ENCODE data around the gene CASQ2.

Gene CASQ2

DNA sequence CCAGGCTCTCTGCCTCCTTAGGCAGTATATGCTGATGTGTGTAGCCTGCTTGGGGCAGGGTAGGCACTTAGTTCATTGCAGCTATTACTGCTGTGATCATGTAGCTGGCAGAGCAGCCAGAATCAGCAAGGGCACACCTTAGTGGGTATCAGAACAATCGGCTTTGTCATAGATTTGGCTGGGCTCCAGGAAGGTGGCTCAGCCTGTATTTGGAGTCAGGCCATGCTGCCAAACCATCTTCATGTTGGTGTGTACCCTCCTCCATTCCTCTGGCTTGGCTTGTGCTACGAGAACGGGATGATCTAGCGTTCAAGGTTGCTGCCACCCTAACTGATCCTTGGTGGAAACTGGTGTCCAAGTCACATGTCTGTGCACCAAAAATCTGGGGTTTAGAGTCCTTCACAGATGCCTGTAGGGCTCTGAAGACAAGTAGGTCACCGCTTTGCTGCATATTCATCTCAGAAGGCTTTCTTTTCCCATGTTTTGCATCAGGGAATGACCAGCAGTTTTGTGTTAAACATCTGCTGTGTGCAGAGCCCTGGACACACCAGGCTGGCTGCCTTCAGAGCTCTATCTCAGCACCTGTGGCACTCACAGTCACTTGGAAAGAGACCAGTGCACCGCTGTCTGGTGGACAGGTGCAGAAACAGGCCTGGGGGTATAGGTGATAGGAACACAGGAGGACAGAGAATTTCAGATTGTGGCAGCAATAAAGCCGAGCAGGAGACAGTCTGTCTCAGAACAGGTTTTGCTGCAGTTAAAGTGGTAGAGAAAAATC lies 103.0 kb downstream of the CASQ2 start:
- no peak for DNase-seq (ENCODE audit: low read depth in 2 of 2)

DNA sequence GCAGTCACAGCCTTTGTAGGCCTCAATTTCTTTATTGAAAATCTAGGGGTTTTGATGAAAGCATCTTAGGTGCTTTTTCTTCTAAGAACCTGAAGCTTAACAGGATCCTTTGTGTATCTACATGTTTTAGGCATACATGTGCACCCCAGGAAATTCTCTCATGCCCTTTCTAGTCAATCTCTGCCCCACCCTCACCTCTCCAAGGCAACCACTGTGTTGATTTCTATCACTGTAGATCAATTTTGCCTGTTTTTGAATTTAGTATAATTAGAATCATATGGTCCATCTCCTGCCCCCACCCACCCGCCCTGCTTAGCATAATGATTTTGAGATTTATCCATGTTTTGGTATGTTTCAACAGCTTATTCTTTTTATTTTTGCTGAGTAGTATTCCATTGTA lies 107.4 kb downstream of the CASQ2 start:
- no peak for DNase-seq (ENCODE audit: low read depth in 2 of 2)

DNA sequence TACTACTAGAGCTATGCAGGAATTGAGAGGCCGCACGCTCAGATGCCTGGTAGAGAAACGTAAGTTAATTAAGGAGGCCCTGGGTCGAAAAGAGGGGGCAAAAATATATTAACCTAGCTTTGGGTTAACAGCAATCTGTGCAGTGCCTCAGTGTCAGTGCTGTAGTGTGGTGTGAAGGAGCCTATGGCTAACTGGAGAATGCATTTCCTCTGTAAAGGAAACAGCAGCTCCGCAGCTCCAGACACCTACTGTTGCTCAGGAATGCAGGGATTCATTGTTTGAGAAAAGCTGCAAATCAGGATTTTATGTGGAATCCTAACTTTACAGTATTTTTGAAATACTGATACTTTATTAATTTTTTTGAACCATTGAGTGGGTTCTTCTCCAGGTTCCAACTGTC lies 108.4 kb downstream of the CASQ2 start:
- no peak for DNase-seq (ENCODE audit: low read depth in 2 of 2)

DNA sequence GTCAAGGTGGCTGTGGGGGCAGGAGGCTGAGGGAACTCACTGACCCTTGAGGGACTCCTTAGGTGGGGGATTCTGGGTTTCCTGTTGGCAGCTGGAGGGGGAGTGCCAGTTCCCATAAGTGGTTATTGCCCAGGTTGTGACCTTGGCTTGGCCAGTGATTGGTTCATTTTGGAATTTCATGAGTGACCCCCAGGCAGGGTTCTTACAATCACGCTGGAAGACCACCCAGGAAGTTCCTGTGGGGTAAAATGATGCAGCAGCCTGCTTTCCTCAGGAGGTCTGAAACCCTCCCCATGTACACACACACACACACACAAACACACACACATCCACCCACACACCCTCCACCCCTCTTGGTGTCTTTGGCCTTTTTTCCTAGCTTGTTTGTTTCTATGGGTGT lies 109.9 kb downstream of the CASQ2 start:
- no peak for DNase-seq (ENCODE audit: low read depth in 2 of 2)

DNA sequence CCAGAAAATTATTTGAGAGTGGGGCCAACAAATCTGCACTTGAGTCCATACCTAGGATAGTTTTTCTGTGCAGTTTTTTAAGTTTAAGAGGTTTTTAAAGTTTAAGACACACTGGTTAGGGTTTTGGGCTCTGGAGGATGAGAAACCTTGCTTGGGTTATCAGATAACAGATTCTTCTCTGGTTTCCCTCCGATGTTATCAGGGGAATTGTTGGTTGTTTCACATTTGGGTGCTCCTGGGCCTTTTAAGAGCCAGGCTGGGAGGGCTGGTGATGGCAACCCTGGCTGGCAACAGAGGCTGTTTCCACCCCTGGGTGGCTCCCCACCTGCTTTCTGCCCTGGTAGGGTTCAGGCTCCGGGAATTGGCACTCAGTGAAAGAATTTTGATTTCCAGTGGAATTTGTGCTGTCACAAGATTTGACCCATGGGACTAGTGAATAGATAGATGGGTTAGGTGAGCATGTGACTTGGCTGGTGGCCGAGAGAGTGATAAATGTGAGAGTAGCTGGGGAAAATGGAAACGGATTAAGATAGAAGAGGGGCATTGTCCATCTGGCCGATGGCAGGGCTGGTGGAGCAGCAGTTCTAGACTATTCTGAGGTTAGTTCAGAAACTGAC lies 111.9 kb downstream of the CASQ2 start:
- no peak for DNase-seq (ENCODE audit: low read depth in 2 of 2)

DNA sequence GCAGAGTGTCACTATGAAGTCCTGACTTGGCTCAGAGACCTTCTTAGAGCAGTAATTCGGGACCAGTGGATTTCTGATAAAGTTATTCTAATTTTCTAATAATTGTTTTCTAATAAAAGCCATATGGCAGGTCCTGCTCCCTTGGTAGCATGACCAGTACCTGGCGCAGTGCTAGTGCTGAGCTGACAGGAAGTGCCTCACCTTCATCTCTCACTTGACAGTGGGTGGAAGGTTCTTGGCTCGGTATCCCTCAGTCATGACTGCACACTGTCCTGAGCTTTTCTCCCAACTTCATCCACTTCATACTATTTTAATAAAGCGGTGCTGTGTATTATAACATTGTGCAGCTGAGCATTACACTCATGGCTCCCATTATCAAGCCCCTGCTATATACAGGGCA lies 112.6 kb downstream of the CASQ2 start:
- no peak for DNase-seq (ENCODE audit: low read depth in 2 of 2)

DNA sequence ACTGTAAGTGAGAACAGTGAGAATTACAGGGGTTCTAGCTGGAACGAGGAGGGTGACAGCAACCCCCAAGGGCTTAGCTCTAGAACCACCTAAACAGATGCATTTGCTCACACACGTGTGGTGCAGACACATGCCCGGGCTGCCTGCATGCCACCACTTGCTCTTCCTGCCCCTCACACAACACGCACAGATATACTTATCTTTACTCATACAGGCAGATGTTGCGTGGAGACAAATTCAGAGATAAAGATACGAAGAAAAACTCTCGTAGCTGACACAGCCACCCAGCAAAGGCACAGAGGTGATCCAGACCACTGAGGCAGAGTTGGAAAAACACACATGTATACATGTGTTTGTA lies 113.2 kb downstream of the CASQ2 start:
- DNase-seq (ENCODE audit: low read depth in 2 of 2) = no peak

DNA sequence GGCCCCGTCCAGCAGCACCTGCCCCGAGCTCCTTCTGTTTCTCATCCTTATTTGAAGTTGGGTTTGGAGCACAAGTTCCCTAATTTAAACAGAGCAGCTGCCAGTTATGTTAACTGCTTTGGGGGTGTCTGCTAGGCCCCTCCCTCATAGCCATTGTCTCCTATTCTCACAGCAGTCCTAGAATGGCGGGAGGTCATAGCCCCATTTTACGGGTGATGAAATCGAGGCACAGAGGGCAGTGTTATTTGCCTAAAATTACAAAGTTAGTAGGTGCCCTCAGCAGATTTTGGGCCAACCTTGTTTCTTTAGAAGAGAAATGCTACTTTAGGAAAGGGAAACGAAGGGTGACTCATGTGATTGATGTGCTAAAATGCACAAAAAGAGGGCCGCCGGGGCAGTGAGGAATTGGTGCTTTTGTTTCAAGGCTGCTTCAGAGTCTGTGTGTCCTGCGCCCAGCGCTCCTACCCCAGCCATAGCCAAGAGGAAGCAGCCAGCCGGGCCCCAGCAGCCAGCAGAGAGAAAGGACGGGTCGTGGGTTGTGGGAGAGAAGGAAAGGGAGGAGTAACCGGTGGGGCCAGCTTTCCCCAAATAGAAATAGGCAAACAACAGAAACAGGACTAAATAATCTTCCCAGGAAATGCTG lies 113.7 kb downstream of the CASQ2 start:
- DNase-seq (ENCODE audit: low read depth in 2 of 2) = no peak

DNA sequence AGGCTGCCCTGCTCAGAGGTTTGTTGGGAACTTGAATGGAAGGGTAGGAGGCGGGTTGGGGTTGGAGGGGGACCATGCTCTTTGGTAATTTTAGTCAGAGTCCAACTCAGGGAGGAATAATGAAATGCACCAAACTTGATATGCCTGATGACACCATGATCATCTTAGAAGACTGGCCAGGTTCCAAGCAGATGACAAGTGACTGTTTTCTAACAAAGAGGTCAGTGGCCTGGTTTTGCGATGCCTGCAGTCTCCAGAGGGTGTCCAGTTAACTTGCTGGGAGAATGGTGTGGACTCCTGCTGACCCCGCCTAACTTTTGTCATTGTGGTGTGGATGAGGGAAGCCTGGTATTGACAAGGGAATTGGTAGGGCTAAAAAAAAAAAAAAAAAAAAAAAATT lies 114.4 kb downstream of the CASQ2 start:
- DNase-seq (ENCODE audit: low read depth in 2 of 2) = no peak

DNA sequence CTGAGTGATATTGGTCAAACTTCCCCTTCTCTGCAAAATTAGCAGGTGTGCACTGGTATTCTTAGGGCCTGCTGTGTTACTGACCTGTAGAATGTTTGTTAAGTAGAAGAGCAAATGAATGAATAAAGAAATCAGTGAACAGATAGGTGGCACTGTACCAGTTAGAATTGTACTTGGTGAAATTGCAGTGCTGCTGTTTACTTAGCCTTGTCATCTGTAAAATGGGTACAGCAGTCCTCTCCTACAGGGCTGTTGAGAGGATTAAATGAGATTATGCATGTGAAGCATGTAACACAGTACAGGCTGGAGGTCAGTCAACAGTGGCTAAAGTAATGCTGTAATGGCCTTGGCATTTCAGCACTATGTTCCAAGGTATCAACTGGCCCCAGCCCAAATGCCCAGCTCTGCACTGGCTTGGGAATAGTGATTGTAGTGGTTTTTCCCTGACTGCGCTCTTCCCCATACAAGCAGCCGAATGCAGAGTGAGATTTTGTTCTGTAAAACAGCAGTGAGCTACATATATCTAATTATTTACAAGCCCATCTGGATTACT lies 116.2 kb downstream of the CASQ2 start:
- DNase-seq (ENCODE audit: low read depth in 2 of 2) = no peak

DNA sequence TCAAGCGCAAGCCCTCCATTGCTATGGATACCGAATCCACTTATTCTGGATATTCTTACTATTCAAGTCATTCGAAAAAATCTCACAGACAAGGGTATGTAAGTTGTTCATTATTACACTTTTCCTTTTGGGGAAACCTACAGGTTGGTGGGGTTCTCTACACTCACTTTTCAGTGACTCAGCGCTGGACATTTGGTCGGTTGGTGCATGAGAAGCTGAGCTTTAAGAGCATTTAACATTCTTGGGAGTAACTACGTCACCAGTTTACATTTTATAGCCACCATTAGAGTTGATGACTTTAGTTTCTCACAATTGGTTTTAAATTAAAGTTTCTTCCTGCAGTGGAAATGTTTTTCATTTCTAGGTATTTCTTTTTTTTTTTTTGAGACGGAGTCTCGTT lies 117.1 kb downstream of the CASQ2 start:
- DNase-seq (ENCODE audit: low read depth in 2 of 2) = no peak

DNA sequence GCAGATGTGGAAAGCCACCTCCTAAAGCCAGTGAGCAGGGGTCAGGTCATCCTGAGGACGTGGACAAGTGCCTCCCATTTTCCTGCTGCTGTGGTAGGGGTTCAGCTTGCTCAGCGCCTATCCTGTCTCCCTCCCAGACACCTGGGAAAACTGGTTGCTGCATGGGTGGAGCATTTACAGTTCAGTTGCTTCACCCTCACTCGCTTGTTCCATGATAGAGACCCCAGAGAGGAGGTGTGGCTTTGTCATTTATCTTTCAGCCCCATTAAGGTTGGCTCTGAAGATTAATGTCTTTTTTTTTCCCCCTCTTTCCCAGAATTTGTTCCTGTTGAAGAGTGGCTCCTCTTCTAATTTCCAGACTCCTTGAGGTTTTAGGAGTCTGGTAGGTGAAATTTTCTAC lies 117.6 kb downstream of the CASQ2 start:
- DNase-seq (ENCODE audit: low read depth in 2 of 2) = no peak

All from activated CD4-positive, alpha-beta T cell treated with anti-CD3 and anti-CD28 coated beads for 24 hours (primary cell).